Parathyroid adenoma (tissue), 2 donors: ENCODE data around the gene VOPP1.

ENCODE experiments used
- H2AFZ ChIP-seq: fragments of 300-600 bp; sonication (generic); one replicate; pipeline ENCODE4 v1.7.0; 2017; ENCODE audit warnings: antibody characterized with exemption, mild to moderate bottlenecking
- H3K27ac ChIP-seq: fragments of 300-600 bp; sonication (generic); one replicate; pipeline ENCODE4 v1.7.0; 2017
- H3K27me3 ChIP-seq: fragments of 300-600 bp; sonication (generic); one replicate; pipeline ENCODE4 v1.7.0; 2017; ENCODE audit warnings: low read length; ENCODE audit not compliant: control insufficient read depth, insufficient read depth
- H3K36me3 ChIP-seq: fragments of 300-600 bp; sonication (generic); one replicate; pipeline ENCODE4 v1.7.0; 2017; ENCODE audit warnings: low read length; ENCODE audit not compliant: control insufficient read depth, insufficient read depth
- H3K4me1 ChIP-seq: fragments of 300-600 bp; sonication (generic); one replicate; pipeline ENCODE4 v1.7.0; 2017; ENCODE audit warnings: control low read depth
- H3K4me2 ChIP-seq: fragments of 300-600 bp; sonication (generic); one replicate; pipeline ENCODE4 v1.7.0; 2017; ENCODE audit warnings: low read length
- H3K4me3 ChIP-seq: fragments of 300-600 bp; sonication (generic); one replicate; pipeline ENCODE4 v1.7.0; 2017; ENCODE audit warnings: low read depth, low read length
- H3K79me2 ChIP-seq: fragments of 300-600 bp; sonication (generic); one replicate; pipeline ENCODE4 v1.7.0; 2017; ENCODE audit warnings: control low read depth
- H3K9ac ChIP-seq: fragments of 300-600 bp; sonication (generic); one replicate; pipeline ENCODE4 v1.7.0; 2017; ENCODE audit warnings: mild to moderate bottlenecking
- H3K9me3 ChIP-seq: fragments of 300-600 bp; sonication (generic); one replicate; pipeline ENCODE4 v1.7.0; 2017; ENCODE audit warnings: low read length; ENCODE audit not compliant: control insufficient read depth
- TF ChIP-seq, protein P1 (sequence below): fragments of 300-600 bp; sonication (generic); IDR thresholded peaks from one replicate; pipeline ENCODE4 v1.7.0; 2017; ENCODE audit warnings: antibody characterized with exemption, mild to moderate bottlenecking
- donor health status: primary hyperparathyroidism.

VOPP1 gene

DNA sequence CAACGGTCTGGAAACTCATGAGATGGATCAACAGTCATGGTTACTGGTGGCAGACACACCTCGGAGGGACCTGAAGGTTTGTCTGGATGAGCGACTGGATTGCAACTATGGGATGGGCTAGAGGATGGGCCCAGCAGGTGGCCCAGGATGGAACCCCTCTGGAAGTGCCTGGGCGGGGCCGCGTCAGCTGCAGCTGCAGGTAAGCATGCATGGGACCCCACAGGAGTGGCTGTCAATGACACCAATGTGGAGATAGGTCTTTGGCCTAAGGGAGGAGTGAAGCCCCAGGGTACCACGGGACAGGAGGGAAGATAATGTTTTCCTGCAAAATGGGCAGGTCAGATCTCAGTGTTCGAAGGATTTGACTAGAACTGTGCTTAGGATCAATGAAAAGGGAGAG lies 103.8 kb downstream of the VOPP1 start:
- H3K4me2 ChIP-seq = no peak overlapping the region
- H3K9me3 ChIP-seq = no peaks in the 10 kb centered on the region
- no peak overlapping the region for H3K9ac ChIP-seq
- H3K36me3 ChIP-seq = no peaks in the 10 kb centered on the region
- no peaks in the 10 kb centered on the region for H3K27me3 ChIP-seq
- H3K27ac ChIP-seq = no peak overlapping the region
- no peak overlapping the region for H2AFZ ChIP-seq
- TF ChIP-seq, protein P1, sequence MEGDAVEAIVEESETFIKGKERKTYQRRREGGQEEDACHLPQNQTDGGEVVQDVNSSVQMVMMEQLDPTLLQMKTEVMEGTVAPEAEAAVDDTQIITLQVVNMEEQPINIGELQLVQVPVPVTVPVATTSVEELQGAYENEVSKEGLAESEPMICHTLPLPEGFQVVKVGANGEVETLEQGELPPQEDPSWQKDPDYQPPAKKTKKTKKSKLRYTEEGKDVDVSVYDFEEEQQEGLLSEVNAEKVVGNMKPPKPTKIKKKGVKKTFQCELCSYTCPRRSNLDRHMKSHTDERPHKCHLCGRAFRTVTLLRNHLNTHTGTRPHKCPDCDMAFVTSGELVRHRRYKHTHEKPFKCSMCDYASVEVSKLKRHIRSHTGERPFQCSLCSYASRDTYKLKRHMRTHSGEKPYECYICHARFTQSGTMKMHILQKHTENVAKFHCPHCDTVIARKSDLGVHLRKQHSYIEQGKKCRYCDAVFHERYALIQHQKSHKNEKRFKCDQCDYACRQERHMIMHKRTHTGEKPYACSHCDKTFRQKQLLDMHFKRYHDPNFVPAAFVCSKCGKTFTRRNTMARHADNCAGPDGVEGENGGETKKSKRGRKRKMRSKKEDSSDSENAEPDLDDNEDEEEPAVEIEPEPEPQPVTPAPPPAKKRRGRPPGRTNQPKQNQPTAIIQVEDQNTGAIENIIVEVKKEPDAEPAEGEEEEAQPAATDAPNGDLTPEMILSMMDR = no peak
- peaks cover 5% of the 10 kb centered on the region for H3K4me1 ChIP-seq
- H3K4me3 ChIP-seq = no peak overlapping the region
- H3K79me2 ChIP-seq = no peaks in the 10 kb centered on the region

DNA sequence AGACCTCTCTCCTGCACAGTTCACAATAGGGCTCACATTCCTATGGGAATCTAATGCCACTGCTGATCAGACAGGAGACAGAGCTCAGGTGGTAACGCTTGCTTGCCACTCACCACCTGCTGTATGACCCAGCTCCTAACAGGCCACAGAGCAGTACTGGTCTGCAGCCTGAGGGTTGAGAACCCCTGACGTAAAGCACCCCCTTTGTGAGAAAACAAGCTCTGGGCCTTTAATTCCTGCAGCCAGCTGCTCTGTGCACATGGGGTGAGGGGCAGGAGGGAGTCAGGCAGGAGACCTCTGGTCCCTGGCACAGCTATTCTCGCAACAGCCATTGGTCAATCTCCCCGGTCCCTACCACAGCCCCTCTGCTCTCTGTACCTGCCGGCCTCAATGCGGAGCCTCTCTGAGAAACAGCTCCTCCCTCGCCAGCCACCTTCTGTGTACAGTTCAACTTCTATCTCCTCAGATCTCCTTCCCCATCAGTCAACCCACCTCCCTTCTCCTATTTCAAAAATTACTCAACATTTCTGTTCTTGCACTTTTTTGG lies 105.2 kb downstream of the VOPP1 start:
- Histone ChIP-seq H3K4me2 (no peak overlapping the region), H3K36me3 (no peaks in the 10 kb centered on the region), H3K9ac (no peak overlapping the region), H2AFZ (no peak overlapping the region), H3K27ac (no peak overlapping the region), H3K79me2 (no peaks in the 10 kb centered on the region), H3K27me3 (no peaks in the 10 kb centered on the region), H3K4me1 (peaks cover 5% of the 10 kb centered on the region), H3K4me3 (no peak overlapping the region), H3K9me3 (no peaks in the 10 kb centered on the region)
- TF ChIP-seq, protein P1 = no peak

DNA sequence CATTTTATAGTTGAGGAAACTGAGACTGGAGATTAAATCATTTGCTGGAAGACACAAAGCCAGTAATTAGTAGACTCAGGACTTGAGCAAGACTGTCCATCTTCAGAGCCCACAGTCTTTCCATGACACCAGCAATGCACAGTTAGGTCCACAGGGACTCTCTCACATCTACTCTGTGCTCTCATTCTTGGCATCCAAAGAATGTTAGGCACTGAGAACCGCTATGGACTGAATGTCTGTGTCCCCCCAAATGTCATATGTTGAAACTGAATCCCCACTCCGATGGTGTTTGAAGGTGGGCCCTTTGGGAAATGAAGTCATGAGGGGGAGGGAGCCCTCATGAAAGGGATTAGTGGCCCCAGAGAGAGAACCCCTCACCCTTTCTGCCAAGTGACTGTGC lies 106.6 kb downstream of the VOPP1 start:
- H3K9me3 ChIP-seq = no peaks in the 10 kb centered on the region
- no peaks in the 10 kb centered on the region for H3K79me2 ChIP-seq
- no peak overlapping the region for H3K9ac ChIP-seq
- H3K4me3 ChIP-seq = no peak overlapping the region
- no peaks in the 10 kb centered on the region for H3K27me3 ChIP-seq
- no peak overlapping the region for H3K4me2 ChIP-seq
- no peak overlapping the region for H3K27ac ChIP-seq
- H3K4me1 ChIP-seq = peaks cover 5% of the 10 kb centered on the region
- H3K36me3 ChIP-seq = no peaks in the 10 kb centered on the region
- H2AFZ ChIP-seq = no peak overlapping the region
- TF ChIP-seq, protein P1 = no peak

DNA sequence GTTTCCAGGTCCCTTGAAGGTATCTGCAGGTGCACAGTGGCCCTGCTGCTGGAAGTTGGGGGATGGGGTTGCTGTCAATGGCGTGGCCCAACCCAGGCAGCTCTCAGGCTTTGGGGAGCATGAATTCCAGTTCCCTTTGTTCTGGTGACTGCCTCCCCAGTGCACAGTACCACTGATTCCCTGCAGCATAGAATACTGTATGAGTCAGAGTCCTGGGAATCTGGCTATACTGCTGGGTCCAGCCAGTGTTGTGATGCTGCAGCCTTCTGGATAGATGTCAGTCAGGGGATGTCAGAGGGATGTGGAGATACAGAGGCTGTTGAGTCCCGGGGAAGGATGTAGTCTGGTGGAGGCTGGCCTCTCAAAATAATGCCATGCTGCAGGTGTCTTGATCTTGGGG lies 107.9 kb downstream of the VOPP1 start:
- no peak overlapping the region for H3K4me2 ChIP-seq
- TF ChIP-seq, protein P1 = no peak
- H3K4me1 ChIP-seq = peaks cover 5% of the 10 kb centered on the region
- H3K9me3 ChIP-seq = no peaks in the 10 kb centered on the region
- H3K9ac ChIP-seq = no peak overlapping the region
- H3K4me3 ChIP-seq = no peak overlapping the region
- no peaks in the 10 kb centered on the region for H3K36me3 ChIP-seq
- no peak overlapping the region for H2AFZ ChIP-seq
- H3K79me2 ChIP-seq = no peaks in the 10 kb centered on the region
- H3K27me3 ChIP-seq = no peaks in the 10 kb centered on the region
- H3K27ac ChIP-seq = no peak overlapping the region

DNA sequence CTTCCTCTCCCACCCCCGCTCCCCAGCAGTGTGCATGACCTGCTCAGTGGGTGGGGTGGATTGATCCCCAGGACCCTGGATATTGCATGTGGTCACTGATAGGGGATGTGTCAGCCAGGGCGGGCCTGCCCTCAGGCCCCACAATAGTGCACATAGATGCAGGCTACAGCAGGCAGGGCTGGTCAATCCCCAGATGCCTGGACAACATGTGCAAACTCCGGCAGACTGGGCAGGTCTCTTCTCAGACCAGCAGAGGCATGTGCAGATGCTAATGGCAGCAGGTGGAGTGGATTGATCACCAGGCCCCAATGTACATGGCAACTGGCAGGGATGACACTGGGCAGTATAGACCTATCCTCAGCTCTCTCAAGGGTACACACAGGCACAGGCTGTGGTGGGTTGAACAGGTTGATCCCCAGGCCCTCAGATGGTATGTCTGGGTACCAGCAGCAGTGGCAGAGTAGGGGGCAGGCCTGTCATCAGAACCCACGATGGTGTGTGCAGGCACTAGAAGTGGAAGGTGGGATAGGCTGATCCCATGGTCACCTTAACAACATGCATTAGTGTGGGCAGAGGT lies 108.5 kb downstream of the VOPP1 start:
- H2AFZ ChIP-seq = no peak overlapping the region
- no peaks in the 10 kb centered on the region for H3K36me3 ChIP-seq
- no peaks in the 10 kb centered on the region for H3K79me2 ChIP-seq
- no peak overlapping the region for H3K4me2 ChIP-seq
- H3K9me3 ChIP-seq = no peaks in the 10 kb centered on the region
- no peak overlapping the region for H3K27ac ChIP-seq
- no peaks in the 10 kb centered on the region for H3K27me3 ChIP-seq
- H3K9ac ChIP-seq = no peak overlapping the region
- H3K4me1 ChIP-seq = peaks cover 5% of the 10 kb centered on the region
- no peak overlapping the region for H3K4me3 ChIP-seq
- TF ChIP-seq, protein P1 = no peak
